WTC11 (cell line): ENCODE results near the gene ZNHIT3. TPM values are rescaled to one million over a fixed set of nuclear protein-coding genes. Genes with fewer than 3 reads are reported as not detected.

ENCODE experiments used
- ATAC-seq: fragments of 200-7000 bp; cut with Tn5 transposase; 2 replicates; pipeline ENCODE4 v1.10.0; 2021; ENCODE audit warnings: mild to moderate bottlenecking, moderate library complexity
- CTCF ChIA-PET: fragments of 300-600 bp; sonication (Branson Sonifier 250); formaldehyde crosslinking; loops from one replicate; lab custom pipeline; 2021; ENCODE audit warnings: antibody characterized with exemption; lab: Charles Lee
- POLR2A ChIA-PET: fragments of 350-600 bp; sonication (Branson Sonifier 250); formaldehyde crosslinking; loops from one replicate; lab custom pipeline; 2021; ENCODE audit warnings: antibody characterized with exemption; lab: Charles Lee
- DNase-seq: peaks from one replicate; pipeline ENCODE4 v3.0.0; 2021; ENCODE audit warnings: low spot score
- H3K27ac Mint-ChIP-seq: 2 replicates; pipeline ENCODE4 v1.8.0; 2021; ENCODE audit warnings: mixed read lengths
- H3K27me3 Mint-ChIP-seq: 2 replicates; pipeline ENCODE4 v1.8.0; 2021; ENCODE audit warnings: low read depth, mild to moderate bottlenecking, moderate library complexity, mixed read lengths
- H3K36me3 Mint-ChIP-seq: 2 replicates; pipeline ENCODE4 v1.8.0; 2021; ENCODE audit warnings: mixed read lengths
- H3K4me1 Mint-ChIP-seq: 2 replicates; pipeline ENCODE4 v1.8.0; 2022; ENCODE audit warnings: mixed read lengths
- H3K4me3 Mint-ChIP-seq: 2 replicates; pipeline ENCODE4 v1.8.0; 2021; ENCODE audit warnings: mild to moderate bottlenecking, moderate library complexity, mixed read lengths
- H3K9me3 Mint-ChIP-seq: 2 replicates; pipeline ENCODE4 v1.8.0; 2021; ENCODE audit warnings: mixed read lengths
- AFF4 ChIP-seq: sonication (generic); formaldehyde crosslinking; IDR thresholded peaks from 2 replicates; pipeline ENCODE4 v1.8.1; 2023; ENCODE audit warnings: mild to moderate bottlenecking, missing genetic modification reagents, borderline replicate concordance
- ARID4B ChIP-seq: sonication (generic); formaldehyde crosslinking; IDR thresholded peaks from 2 replicates; pipeline ENCODE4 v1.8.0; 2023; ENCODE audit warnings: missing genetic modification reagents, mild to moderate bottlenecking, borderline replicate concordance
- CTCF ChIP-seq: fragments of 200-600 bp; IDR thresholded peaks from 2 replicates; pipeline ENCODE4 v1.8.0; 2022; ENCODE audit warnings: antibody characterized with exemption
- E2F1 ChIP-seq: sonication (generic); formaldehyde crosslinking; IDR thresholded peaks from 2 replicates; pipeline ENCODE4 v1.8.0; 2022; ENCODE audit warnings: mild to moderate bottlenecking, missing genetic modification reagents
- JUN ChIP-seq: sonication (generic); formaldehyde crosslinking; IDR thresholded peaks from 2 replicates; pipeline ENCODE4 v1.8.0; 2023; ENCODE audit warnings: mild to moderate bottlenecking, missing genetic modification reagents
- NR3C1 ChIP-seq: sonication (generic); formaldehyde crosslinking; conservative IDR thresholded peaks from 2 replicates; pipeline ENCODE4 v1.8.1; 2023; ENCODE audit warnings: low read depth, mild to moderate bottlenecking, missing genetic modification reagents
- SMAD4 ChIP-seq: sonication (generic); formaldehyde crosslinking; IDR thresholded peaks from 2 replicates; pipeline ENCODE4 v1.8.0; 2022; ENCODE audit warnings: mild to moderate bottlenecking, missing genetic modification reagents
- SP1 ChIP-seq: sonication (generic); formaldehyde crosslinking; conservative IDR thresholded peaks from 2 replicates; pipeline ENCODE4 v1.8.1; 2022; ENCODE audit warnings: missing genetic modification reagents
- ZNF232 ChIP-seq: sonication (generic); formaldehyde crosslinking; IDR thresholded peaks from 2 replicates; pipeline ENCODE4 v1.8.0; 2022; ENCODE audit warnings: mild to moderate bottlenecking, missing genetic modification reagents
- ZNF512 ChIP-seq: sonication (generic); formaldehyde crosslinking; IDR thresholded peaks from 2 replicates; pipeline ENCODE4 v1.8.1; 2022; ENCODE audit warnings: missing genetic modification reagents, borderline replicate concordance
- total RNA-seq: library from RNA; stranded (reverse); gene quantifications from 3 replicates; pipeline ENCODE4 v1.2.3, GENCODE V29; 2021

The ZNHIT3 gene
- total RNA-seq, 1 experiment from 2014 or later: 47.0 TPM

- TF ChIP-seq E2F1 (CRISPR knock-in tag) (no peak), ARID4B (no peak), JUN (no peak), SMAD4 (no peak), ZNF232 (CRISPR knock-in tag) (no peak)
Measured at GRCh38 chr17:36501351-36501750, 14.9 kb downstream of the ZNHIT3 start (continued).

- H3K27me3 Mint-ChIP-seq: no peaks in the 10 kb centered on the region
- ChIA-PET CTCF (no interaction called here), POLR2A (no interaction called here)
- no peaks in the 10 kb centered on the region for H3K4me1 Mint-ChIP-seq
- H3K36me3 Mint-ChIP-seq: peaks cover 68% of the 10 kb centered on the region
- H3K4me3 Mint-ChIP-seq: no peak overlapping the region
- DNase-seq (no peak), ATAC-seq (no peak)
- H3K27ac Mint-ChIP-seq: no peak overlapping the region
- no peaks in the 10 kb centered on the region for H3K9me3 Mint-ChIP-seq
- TF ChIP-seq AFF4 (no peak), NR3C1 (CRISPR knock-in tag) (no peak), ZNF512 (CRISPR knock-in tag) (no peak)
Measured at GRCh38 chr17:36501963-36502362, 15.5 kb downstream of the ZNHIT3 start.

- POLR2A ChIA-PET: no interaction called here
- CTCF ChIA-PET: no interaction called here
- H3K9me3 Mint-ChIP-seq: no peaks in the 10 kb centered on the region
- no peak overlapping the region for H3K27ac Mint-ChIP-seq
- ATAC-seq (no peak), DNase-seq (no peak)
- no peak overlapping the region for H3K4me3 Mint-ChIP-seq
- H3K27me3 Mint-ChIP-seq: no peaks in the 10 kb centered on the region
- H3K36me3 Mint-ChIP-seq: peaks cover 71% of the 10 kb centered on the region
- TF ChIP-seq CTCF (no peak), SP1 (CRISPR knock-in tag) (no peak)
- H3K4me1 Mint-ChIP-seq: no peaks in the 10 kb centered on the region
Measured at GRCh38 chr17:36503456-36504155, 17.1 kb downstream of the ZNHIT3 start.
